Testis (tissue), 2 donors: ENCODE measurements around the gene FHOD1.

Experiments used
- POLR2A ChIP-seq: fragments of 450-650 bp; IDR thresholded peaks from one replicate; pipeline ENCODE4 v1.6.1; 2017; ENCODE audit warnings: antibody characterized with exemption, mild to moderate bottlenecking, moderate library complexity
- TF ChIP-seq, protein P1 (sequence below), 3 experiments: fragments of 450-650 bp in 2 of 3; fragments of 200-600 bp in 1 of 3; sonication (generic) in 1 of 3; IDR thresholded peaks; one replicate each; pipeline ENCODE4 v1.5.1; 2016 to 2019; ENCODE audit warnings: antibody characterized with exemption in 3 of 3, mild to moderate bottlenecking in 2 of 3, moderate library complexity in 1 of 3

GRCh38 chr16:67294171-67294757 lies 47.0 kb upstream of the FHOD1 start:
- TF ChIP-seq, protein P1, sequence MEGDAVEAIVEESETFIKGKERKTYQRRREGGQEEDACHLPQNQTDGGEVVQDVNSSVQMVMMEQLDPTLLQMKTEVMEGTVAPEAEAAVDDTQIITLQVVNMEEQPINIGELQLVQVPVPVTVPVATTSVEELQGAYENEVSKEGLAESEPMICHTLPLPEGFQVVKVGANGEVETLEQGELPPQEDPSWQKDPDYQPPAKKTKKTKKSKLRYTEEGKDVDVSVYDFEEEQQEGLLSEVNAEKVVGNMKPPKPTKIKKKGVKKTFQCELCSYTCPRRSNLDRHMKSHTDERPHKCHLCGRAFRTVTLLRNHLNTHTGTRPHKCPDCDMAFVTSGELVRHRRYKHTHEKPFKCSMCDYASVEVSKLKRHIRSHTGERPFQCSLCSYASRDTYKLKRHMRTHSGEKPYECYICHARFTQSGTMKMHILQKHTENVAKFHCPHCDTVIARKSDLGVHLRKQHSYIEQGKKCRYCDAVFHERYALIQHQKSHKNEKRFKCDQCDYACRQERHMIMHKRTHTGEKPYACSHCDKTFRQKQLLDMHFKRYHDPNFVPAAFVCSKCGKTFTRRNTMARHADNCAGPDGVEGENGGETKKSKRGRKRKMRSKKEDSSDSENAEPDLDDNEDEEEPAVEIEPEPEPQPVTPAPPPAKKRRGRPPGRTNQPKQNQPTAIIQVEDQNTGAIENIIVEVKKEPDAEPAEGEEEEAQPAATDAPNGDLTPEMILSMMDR (IDR thresholded peaks at IDR 0.05): no peak
- no peak for TF ChIP-seq POLR2A
